HG03378 (cell line): ENCODE results near the gene NOTCH1.
"Not testable (repeated sequence)": the region's sequence is repeated elsewhere in the genome, so short reads cannot be mapped to it uniquely, and the experiment has no call there.

Experiments
- ATAC-seq: cut with Tn5 transposase; IDR thresholded peaks from one replicate; pipeline ENCODE4 v1.9.1; 2021; ENCODE audit warnings: mild to moderate bottlenecking, moderate library complexity; ENCODE audit not compliant: unreplicated experiment

Gene NOTCH1

DNA sequence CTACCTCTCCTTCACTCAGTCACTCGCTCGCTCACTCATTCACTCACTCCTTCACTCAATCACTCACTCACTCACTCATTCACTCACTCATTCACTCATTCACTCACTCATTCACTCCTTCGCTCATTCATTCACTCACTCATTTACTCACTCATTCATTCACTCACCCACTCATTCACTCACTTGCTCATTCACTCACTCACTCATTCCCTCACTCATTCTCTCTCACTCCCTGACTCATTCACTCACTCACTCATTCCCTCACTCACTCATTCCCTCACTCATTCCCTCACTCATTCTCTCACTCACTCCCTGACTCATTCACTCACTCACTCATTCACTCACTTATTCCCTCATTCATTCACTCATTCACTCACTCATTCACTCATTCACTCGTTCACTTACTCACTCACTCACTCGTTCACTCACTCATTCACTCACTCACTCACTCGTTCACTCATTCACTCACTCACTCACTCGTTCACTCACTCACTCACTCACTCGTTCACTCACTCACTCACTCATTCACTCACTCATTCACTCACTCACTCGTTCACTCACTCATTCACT, 33.9 kb upstream of the NOTCH1 start:
- ATAC-seq, result not testable (repeated sequence)

- ATAC-seq, result no peak
These were observed 33.2 kb upstream of the NOTCH1 start for GRCh38 chr9:136578915-136579649.

DNA sequence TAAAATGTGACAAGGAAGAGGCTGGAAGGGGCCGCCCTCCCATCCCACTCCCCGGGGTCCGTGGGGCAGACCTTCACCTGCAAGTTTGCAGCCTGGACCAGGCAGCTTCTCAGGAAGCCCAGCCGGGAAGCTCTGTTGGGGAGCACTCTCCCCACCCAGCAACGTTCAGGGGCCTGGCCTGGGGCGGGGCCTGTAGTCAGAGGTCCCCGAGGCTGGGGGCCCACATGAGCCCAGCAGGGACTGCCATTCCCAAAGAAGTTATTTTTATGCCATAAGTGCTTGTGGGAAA, 32.7 kb upstream of the NOTCH1 start:
- ATAC-seq, result no peak

DNA sequence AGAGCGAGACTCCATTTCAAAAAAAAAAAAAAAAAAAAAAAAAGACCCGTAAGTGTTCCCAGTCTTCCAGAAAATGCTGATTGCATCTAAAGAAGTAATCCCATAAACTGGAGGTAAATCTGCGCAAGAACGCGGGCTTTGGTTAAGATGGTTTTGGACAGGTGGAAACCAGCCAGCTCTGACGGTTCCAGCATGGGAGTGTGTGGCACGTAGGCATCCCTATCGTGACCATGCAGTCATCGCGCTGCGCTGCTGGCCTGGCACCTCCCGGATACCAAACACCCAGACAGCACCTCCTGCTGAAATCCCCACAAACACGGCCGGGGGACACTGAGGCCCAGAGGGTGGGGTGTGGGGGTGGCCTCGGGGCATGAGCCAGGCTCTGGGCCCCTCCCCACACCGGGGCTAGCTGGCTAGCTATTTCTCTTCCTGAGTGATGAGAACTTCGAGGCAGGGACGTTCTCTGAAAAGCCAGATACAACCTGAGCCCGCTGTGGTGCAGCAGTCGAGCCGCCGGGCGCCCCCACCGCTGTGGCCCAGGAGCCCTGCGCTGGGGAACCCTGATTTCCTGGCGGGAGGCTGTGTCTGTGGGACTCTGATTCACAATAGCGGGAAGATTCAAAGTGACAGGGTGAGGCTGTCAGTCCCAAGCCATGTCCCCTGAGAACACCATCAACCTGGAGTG, 32.2 kb upstream of the NOTCH1 start:
- no peak for ATAC-seq

- ATAC-seq, result no peak
These were observed 30.4 kb upstream of the NOTCH1 start for GRCh38 chr9:136576269-136576626.

GRCh38 chr9:136575626-136576268, 29.9 kb upstream of the NOTCH1 start:
- ATAC-seq, result no peak

GRCh38 chr9:136574606-136575005, 28.8 kb upstream of the NOTCH1 start:
- not testable (repeated sequence) for ATAC-seq

DNA sequence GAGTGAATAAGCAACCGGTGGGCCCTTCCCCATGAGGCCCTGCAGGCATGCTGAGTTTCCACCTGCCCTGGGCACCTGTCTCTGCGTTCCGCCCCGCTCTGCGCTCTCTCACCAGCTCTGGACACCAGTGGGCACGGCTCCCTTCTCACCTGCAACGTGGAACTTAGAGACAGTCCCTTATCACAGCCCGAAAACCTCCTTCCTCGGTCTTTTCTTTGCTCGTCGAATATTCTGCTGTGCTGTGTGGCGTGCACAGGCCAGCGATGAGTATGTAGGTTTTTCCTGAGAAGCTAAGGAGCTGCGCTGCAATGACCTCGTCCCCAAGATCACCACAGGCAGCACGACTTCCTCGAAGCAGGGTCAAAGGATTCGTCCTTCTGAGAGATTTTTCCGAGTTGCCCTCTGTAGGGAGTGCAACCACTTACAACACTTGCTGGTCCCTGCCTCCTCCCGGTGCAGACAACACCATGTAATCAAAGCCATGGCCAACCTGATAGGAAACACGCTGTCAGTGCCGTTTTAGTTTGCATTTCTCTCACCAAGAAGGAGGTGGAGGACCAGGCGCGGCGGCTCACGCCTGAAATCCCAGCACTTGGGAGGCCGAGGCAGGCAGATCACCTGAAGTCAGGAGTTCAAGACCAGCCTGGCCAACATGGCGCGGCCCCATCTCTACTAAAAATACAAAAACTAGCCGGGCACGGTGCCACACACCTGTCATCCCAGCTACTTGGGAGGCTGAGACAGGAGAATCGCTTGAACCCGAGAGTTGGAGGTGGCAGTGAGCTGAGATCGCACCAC, 27.2 kb upstream of the NOTCH1 start:
- ATAC-seq, result no peak

DNA sequence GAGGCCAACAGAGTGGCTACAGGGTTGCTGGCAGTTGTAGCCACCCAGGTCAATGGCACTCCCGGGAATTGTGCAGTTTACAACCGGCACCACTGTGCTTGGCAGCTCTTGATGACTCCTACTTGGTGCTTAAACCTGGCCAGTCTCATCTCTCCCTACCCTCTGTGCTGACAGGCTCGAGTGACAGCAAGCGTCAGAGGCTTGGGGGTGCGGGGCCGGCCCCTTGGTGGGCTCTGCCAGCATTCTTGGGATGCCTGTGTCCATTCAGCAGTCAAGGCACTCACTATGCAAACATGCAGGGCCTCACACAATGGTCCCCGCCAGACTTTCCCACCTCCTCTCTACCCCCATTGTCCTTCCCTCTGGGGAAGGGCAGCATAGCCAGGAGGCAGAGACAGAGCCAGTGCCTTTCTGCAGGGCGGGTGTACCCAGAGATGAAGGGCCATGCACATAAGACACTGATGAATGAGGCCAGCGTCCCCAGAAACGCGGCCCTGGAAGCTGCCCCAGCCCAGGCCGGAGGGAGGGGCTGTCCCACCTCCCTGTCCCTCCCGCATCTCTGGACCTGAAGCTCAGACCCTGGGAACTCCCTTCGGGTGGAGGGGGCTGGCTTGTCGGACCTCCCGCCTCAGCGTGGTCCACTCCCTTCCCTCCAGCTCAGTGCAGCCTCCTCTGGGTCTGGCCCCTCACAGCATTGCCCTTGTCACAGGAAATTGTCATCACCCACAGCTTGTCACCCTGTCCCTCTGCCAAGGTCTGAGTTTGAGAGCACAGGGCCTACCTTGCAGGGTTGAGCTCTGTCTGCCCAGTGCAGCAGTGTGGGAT, 26.4 kb upstream of the NOTCH1 start:
- no peak for ATAC-seq

DNA sequence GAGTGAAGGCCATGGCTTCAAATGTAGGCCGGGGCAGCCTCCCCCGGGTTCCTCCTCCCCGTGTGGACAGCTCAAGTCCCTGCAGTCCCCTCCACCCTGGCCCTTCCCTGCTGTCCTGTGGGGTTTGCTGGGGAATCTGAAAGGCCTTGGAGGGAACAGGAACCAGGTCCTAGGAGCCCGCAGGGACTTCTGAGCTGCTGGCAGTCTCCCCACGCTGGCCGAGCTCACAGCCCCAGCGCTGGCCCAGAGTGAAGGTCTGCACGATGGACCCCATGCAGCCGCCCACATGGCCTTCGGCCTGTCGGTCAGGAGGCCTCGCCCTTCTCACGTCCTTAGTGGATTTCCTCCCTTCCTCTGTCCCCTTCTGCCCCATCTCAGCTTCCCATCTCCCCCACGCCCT, 25.7 kb upstream of the NOTCH1 start:
- ATAC-seq, result no peak

DNA sequence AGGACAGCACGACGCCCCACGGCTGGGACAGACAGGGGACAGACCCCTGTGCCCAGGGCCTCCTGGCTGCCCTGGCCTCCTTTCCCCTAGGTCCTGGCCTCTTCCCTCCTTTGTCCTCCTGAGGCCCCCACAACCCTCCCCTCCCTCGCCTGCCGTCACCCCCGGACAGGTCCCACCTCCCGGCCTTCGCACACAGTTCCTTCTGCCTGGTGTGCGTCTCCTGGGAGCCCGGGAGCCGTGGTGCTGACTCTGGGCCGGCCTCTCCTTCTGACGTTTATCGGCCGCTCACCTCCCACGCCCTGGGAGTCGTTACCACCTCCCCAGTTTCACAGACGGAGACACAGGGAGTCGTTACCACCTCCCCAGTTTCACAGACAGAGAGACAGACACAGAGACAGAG, 25.1 kb upstream of the NOTCH1 start:
- ATAC-seq, result no peak

GRCh38 chr9:136570191-136570845, 24.5 kb upstream of the NOTCH1 start:
- no peak for ATAC-seq

- ATAC-seq, result no peak
These were observed 23.8 kb upstream of the NOTCH1 start for GRCh38 chr9:136569526-136570148.

DNA sequence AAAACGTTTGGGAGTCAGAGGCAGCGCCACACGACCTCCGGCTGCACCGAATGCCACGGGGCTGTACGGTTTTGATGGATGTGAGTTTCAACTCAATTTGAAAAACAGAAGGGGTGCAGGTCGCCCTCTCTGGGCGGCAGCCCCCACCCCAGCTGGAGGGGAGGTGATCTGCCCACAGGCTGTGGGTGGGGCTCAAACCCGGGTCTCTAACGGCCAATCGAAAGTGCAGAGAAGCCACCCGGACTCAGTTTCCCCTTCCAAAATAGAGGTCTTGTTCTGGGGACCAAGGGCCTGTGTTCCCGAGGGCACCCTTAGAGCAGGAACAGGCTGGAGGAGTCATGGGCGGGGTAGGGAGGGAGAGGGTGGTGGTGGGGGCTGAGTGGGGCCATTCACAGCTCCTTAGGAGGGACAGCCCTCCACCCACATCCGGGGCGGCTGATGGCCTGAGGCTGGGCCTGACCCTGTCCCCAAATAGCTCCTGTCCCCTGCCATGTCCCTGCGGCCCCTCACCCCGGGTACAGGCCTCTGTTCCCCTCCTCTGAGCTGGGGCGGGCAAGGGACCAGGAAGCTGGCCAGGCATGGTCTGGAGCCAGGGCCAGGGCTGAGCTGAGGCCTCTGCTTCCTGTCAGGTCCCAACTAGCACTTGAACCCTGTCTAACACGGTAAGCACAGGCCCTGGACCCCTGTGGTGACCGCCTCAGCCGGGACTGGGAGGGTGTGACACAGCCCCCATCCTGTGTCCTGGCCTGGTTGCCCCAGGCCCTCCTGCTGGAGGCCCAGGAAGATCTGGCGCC, 22.6 kb upstream of the NOTCH1 start:
- no peak for ATAC-seq

DNA sequence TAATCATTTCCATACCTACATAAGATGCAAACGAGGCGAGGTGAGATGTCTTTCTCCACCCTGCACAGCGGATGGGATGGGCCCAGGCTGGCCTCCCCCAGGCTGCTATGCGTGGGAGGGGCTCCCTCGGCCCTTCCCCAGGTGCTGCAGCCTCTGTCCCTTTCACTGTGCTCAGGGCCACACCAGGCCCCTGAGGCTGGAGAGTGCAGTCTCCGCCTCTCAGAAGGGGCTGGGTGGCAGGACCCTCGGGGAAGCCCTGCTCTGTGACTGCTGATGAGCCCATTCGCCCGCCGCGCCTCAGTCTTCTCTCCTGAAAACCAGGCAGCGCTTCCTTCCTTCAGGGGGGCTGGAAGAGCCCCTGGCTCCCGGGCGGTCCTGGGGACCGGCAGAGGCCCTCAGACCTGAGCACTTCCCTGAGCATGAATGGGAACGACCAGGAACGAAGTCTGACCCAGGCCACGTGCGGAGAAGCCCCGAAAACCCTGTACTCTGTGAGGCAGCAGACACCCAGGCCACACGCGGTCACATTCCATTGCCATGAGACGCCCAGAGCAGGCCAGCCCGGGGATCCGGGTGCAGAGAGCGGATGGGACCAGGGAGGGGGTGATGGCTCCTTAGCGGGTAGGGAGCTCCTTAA, 21.9 kb upstream of the NOTCH1 start:
- ATAC-seq, result no peak

GRCh38 chr9:136566901-136567300, 21.1 kb upstream of the NOTCH1 start:
- ATAC-seq, result no peak

DNA sequence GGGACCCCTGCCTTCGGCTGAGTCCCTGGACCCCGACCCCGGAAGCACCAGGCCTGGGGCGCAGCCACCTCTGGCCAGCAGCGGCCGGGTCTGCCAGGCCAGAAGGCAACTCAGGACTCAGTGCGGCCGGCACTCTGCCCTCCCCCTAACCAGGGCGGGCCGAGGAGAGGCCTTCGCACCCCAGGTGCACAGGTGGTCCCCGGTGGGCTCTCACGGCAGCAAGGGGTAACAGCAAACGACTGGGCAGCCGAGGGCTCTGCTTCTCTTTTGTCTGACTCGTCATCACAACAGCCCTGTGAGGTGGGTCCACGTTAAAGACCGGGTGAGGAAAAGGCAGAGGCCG, 20.7 kb upstream of the NOTCH1 start:
- ATAC-seq, result no peak
